GM19240 (cell line): ENCODE measurements around the gene DPH6.
A peak's percentile ranks its signal among the peaks of the same experiment; 100 is the strongest.

Source experiments
- DNase-seq: peaks from one replicate; pipeline ENCODE4 v3.0.0; 2011; ENCODE audit warnings: low spot score; ENCODE audit not compliant: insufficient read length

Gene DPH6

DNA sequence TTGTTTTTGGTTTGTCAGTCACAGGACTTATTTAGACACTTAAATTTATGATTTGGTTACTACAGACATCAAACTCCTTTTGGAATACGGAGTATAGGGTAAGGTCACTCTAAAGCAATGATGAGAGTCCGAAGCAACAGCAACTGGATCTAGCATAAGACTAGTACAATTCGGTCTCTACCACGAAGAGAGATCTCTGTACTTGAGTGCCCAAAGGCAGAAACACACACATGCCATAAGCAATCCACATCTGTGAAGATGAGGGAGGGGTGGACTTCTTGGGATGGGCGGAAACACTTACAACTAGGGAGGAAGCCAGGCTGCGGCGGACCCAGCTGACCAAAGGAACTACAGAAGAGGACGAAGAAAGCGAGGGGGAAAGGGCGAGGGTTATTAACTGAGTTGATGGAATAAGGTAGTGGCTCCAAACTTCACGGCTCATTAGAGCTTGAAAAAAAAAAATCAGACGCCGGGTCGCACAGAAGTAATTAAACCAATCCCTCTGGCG, 595 bp downstream of the DPH6 start:
- no peak for DNase-seq

DNA sequence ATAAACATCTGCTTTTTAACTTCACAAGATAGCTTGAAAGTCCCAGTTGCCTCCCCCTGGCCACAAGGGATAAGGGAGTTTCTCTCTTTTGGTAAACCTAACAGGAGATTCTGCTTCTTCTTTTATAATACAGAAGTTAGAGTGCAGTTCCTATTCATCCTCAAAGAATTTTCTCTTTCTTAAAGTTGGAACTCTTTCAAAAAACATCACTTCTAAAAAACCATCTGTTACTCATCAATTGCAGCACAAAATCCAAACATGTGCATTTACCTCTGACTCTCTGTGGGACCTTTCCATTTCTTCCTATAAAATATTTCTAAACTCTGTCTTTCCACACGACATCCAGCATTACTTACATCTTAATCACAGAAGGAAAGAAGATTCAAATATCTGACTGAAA, 5.1 kb downstream of the DPH6 start:
- DNase-seq = no peak

DNA sequence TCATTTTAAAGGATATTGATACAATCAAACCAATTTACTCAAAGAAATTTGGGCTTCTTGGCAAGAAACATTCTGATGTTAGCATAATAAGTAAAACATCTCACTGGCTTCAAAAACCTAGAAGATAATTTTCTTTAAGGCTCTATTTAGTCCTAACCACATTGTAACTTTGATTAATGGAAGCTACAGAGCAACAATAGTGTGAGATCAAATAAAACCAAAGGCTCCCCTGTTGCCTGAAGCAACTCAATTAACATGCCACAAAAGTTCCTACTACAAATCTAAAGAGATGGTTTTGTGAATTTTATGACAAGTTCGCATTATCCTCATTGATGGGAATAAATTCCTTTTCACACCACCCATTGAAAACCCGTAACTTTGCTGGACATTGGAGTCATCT, 5.9 kb downstream of the DPH6 start:
- DNase-seq = no peak

DNA sequence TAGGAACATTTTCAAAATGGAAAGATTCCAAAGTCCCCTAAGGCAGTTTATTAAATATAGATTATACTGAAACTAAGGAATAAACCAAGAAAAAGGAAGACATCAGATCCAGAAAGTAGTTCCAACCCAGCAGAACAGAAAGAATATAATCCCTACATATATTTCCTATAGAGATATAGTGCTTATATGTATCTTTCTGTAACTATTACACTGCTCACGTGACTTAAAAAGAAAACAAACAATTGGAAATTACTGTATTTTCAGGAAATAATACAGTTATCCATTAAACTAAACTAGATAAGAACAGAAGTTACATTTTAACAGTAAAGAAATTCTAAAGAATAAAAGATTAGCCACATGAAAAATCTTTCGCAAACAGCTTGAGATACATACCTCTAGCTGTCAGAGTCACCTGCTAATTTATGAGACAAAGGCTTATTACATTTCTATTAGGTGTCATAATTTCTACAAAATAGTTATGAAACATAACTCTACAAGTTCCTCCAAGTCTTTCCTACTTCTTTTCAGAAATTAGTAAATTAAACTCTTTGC, 10.5 kb downstream of the DPH6 start:
- DNase-seq = no peak

DNA sequence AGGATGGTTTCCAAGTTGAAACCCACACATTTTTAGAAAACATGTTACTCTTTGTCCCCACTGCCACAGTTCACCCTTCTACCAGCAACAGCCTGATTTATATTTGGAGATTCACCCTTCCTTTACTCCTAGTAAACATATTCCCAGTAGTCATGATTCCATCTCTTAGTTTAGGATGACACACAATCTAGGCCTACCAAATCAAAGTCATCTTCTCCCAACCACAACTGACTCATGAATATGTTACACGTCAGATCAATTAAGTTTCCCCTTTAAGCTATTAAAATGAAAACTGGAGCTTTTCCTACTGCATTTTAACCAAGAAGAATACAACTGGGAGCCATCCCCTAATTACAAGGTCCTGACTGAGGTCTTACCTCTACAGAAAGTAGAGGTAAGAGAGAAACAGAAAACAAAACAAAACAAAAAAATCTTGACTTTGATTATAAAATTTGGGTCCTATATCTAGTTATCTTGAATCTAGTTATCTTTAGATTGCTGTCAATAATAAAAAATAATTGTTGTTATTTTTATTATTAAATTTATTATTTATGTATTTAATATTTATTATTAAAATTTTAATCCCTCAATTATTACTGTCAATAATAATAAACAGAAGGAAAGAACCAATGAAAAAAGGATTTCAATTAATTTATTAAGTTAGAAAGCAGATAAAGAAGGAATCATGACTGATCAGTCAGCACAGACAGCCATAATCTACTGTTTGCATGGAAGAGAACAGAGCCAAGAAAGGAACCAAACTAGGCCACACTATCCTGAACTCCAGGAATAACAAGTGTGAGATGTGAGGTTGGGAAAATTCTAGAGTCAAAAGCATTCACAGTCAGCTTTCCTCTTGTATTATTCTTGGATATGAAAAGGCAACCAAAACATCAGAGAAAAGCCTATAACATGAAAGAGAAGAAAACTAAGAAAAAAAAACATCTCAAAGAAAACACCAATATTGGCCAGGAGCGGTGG, 12.5 kb downstream of the DPH6 start:
- no peak for DNase-seq

DNA sequence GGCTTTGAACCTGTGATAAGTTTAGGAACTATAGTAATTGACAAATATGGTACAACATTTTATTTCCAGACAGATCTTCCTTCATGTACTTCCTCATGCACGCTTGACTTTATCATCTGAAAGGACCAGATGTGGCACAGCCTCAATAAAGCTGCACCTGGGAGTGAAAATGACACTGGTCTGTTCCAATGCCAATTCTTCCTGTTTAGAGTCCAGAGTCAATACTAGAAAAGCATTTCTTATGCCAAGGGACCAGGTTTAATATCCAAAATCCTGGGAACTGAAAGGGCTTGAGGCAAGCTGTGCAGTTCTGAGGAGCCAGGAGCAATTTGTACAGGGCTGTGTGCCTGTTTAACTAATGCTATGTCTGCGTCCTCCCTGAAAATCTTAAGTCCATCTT, 15.3 kb downstream of the DPH6 start:
- DNase-seq = no peak

DNA sequence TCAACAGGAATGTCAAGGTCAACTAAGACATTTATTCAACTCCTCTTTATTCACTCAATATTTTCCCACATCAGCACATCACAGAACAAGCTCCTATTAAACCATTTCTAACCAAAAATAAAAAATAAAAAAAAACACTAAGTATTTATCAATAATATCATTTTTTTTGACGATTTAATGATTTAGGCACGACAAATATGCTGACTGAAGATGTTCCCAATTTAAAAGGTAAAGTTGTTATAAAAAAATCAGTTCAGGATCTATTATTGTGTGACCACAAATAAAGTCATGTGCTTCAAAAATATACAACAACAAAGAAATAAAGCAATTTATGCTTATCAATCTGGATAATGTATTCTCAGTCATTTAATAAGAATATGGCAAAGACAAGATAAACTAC, 16.2 kb downstream of the DPH6 start:
- no peak for DNase-seq

DNA sequence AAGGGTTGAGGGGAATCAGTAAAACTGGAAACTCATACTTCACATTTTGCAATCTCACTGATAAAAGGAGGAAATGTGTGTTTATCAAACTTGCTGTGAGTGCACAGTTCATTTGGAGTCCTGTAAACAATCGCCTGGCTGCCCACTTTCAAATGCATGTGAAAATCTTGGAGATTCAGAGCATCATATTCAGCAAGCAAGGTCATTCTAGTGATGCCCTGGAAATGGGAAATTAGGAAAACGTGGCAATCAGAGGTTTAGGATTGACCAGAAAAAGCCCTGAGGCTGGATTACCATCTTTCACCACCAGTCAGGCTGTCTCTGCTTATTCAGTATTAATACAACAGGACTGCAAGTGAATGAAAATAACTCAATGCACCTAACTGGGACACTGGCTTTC, 23.9 kb downstream of the DPH6 start:
- no peak for DNase-seq

DNA sequence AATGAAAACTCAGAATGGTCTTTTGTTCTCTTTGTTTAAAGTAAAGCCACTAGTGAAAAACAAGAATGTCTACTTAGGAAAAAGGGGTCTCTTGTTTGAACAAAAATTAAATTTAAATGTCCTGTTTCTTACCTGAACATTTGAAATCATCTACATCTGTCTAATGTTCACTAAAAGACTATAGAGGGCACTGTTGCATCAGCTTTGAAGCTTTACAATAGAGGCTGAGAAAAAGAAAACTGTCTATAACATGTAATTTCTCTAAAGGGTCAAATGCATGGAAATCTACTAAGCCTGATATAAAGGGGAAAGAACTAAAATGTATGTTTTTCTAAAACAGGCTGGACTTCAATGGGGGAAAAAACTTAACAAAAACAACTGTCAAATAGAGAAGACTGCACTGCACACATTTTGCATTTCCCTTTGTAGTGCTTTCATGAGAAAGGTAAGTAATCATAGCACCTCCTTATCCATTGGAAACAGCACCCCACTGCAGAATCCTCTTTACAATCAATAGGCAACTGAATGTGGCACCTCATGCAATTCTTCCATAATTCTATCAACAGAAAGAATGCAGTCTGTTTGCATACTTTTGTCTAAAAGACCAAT, 26.3 kb downstream of the DPH6 start:
- DNase-seq = no peak

DNA sequence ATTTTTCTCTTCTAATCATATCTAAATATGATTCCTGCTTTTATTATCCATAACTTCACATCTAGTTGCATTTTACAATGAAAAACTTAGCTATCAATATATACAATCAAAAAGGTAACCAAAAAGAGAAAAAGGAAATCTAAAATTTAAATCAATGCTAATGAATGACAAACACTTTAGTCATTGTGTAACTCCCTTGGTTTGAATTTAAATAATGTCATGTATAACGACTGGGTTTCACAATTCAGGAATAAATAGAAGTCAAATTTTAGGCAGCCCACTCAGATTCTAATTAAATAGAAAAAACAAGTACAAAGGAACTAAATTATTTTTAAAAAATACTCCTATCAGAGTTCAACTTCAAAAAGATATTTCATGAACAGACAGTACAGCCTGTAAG, 26.9 kb downstream of the DPH6 start:
- no peak for DNase-seq

DNA sequence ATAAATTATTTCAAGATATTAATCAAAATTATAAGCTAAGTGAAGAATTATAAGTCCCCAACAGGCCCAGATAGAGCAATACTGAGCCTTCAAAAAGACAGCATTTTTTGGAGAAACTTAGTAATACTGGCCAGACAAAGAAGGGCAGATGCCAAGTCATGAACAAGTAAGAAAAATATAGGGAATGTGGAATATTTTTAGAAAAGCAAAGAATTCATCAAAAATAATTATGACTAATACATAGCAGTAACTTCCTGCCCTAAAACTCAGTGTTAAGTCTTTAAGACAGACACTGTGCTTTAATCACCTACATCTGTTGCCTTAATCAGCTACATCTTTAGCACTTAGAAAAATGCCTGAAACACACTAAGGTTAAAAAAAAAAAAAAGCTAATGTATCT, 31.2 kb downstream of the DPH6 start:
- DNase-seq = no peak

DNA sequence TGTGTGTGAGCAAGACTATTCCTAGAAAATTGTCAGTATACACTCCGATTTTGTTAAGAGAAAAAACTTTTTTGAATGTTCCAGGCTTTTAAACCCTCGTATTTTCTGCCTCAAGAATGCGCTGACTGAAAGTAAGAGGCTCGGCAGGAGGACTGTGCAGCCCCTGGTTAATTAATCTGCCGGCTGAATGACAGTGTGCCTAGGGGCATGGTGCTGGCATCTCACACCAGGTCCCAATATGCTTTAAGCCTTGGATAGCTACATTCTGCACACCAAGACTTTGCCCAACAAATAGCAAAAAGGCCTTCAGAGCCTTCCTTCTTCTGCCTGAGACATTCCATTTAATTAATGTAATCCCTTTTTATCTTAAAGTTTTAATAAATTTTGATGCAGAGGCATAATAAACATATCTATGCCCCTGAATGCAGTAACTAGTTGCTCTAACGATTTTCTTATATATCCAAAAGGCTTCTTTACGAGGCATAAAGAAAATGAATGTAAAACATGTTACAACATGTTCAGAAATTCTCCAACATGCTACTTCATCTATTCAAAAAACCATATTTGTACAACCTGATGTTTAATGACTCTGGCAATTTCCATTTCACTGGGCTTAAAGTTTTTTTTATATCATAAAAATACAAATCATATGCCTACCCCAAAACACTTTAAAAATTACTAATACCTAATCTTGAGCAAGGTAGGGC, 37.9 kb downstream of the DPH6 start:
- DNase-seq = no peak

DNA sequence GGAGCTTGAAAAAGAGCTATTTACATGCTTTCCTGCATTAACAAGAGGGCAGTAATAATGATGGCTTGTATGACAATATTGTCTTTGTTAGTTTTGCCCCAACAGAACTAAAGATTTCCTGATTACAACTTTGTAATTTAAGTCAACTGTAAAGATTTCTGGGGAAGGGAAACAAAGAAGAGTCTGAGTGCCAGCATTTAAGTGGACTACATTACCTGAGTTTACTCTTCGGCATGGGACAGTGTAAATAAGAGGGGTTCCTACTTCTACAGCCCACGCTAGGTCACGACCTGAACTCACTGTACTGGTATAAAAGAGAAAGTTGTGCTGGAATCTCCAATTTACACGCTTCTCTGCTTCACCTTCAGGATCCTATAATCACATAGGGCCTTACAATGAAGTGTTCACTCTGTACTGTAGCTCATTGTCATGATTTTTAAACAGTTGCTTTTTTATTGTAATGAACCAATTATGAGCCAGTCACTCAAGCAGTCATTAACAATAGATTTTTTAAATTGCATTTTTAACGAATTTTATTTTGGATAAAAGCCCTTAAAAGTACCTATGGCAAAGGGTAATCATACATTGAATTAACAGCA, 39.6 kb downstream of the DPH6 start:
- DNase-seq = no peak

DNA sequence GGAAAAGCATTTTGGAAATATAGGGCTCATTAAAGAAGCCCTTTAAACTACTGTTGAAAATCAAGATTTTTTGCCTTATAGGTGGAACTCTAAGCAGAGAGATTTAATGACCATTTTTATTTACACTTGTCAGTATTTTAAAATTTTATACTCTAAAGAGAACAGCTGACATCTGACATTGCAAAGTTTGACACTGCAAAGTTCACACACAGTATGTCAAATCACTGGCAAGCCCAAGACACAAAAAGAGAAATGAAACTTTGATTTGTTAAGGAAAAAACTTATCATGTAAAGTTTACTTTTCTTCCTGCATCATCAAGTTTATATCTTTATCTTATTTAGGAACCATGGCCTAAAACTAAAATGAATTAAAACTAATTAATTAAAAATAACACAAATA, 40.2 kb downstream of the DPH6 start:
- DNase-seq = no peak

DNA sequence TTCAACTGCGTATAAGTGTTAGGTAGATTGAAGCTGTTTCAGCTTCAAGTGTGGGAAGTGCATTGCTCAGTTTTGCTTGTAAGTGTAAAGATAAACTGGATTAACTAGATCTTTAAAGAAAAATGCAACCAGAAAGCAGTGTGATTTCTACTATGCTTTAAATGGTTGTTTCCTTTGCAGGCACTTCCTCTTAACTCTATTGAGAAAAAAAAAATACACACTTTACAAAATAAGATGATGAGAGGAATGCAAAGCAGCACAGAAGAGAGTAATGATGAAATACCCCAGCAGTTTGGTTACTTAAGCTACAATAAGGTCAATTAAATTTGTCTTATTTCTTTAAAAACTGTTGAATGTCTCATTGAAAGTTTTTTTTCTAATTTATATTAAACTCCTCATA, 40.8 kb downstream of the DPH6 start:
- no peak for DNase-seq

DNA sequence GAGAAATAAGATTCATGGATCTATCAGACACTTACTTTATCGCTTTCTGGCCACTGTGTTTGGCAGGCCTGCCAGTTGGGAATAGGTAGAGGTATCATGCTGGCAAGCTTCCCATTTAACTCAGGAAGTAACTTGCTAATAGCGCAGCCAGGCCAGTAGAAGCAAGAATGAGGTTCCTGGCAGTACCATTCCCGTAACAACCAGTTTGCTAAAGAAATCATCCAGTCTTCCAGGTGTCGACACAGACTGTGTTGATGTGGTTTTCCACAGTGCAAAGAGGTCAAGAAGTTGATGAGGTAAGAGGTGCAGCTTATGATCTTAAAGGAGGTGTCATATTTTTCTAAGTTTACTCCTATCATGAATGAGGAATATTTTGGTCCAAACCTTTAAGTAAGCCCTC, 46.2 kb downstream of the DPH6 start:
- no peak for DNase-seq

DNA sequence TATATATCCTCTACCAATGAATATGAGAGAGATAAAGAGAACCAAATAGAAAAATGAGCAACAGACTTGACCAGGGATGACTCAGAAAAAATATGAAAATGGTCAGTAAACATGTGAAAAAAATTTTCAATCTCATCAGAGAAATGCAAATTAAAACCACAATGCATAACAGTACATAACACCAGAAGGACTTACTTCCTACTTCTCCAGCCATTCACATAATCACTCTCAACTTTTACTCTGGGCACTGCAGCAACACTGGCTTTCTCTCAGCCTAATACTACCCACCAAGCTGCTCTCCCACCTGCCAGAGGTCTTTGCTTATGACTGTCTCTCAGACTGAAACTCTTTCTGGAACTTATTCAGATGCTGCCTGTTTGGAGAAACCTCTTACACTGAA, 49.4 kb downstream of the DPH6 start:
- peak; percentile 3 for DNase-seq

DNA sequence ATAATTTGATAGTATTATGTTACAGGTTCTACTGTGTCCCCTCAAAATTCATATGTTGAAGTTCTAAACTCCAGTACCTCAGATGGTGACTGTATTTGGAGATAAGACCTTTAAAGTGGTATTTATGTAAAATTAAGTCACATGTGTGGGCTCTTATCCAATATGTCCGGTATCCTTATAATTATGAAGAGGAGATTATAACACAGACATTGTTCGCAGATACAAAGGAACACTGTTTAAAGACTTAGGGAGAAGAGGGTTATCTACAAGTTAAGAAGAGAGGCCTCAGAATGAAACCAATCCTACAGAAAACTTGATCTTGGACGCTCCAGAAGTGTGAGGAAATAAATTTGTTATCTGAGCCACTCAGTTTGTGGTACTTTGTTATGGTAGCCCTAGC, 50.9 kb downstream of the DPH6 start:
- no peak for DNase-seq

DNA sequence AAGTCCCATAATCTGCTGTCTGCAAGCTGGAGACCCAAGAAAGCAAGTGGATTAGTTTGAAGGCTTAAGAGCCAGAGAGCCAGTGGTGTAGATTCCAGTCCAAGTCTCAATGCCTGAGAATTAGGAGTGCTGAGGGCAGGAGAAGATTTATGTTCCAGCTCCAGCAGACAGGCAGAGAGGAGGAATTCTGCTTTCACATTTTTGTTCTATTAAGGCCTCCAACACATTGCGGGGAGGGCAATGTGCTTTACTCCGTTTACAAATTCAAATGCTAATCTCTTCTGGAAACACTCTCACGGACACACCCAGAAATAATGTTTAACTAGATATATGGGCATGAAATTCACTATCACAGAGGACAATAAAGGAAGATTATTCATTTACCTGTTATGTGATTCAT, 54.0 kb downstream of the DPH6 start:
- no peak for DNase-seq

DNA sequence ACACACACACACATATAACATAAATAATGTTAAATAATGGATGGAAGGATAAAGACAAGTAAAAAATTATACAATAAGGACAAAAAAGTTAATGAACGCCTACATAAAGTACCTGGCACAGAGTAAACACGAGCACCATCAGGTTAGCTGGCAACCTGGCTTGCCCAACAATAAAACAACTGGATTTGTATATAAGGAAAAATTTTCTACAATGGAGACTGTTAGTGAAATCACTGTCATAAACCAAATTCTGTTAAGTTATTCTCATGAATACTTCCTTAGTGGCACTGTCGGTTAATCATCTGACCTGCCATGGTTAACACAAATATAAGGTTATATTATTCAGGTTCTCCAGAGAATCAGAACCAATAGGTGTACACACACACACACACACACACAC, 54.8 kb downstream of the DPH6 start:
- no peak for DNase-seq

DNA sequence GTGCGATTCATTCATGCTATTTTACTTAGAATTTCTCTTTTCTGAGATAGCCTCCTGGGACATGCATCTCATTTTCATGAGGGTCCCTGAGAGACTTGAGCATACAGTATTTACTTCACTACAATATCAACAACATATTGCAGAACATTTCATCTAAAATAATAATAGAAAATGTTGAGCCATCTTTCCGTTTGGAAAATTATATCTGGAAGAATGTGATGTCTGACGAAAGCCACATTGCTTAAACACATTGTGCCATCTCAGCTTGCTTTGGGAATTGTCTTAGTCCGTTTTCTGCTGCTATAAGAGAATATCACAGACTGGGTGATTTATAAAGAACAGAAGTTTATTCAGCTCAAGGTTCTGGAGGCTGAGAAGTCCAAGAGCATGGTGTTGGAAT, 55.5 kb downstream of the DPH6 start:
- no peak for DNase-seq

DNA sequence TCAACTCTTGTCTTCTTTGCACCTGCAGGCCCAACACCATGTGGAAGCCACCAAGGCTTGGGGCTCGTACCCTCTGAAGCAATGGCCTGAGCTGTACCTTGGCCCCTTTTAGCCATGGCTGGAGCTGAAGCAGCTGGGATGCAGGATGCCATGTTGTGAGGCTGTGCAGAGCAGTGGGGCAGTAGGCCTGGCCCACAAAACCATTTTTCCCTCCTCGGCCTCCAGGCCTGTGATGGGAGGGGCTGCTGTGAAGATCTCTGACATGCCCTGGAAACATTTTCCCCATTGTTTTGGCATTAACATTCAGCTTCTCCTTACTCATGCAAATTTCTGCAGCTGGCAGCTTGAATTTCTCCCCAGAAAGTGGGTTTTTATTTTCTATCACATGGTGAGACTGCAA, 58.5 kb downstream of the DPH6 start:
- no peak for DNase-seq
